GM10266 (cell line): ENCODE data around the gene GRK2.
A peak's percentile ranks its signal among the peaks of the same experiment; 100 is the strongest.

Source experiments
- DNase-seq: peaks from one replicate; pipeline ENCODE4 v3.0.0; 2012; ENCODE audit errors: extremely low spot score
- TF ChIP-seq, protein P1 (sequence below): IDR thresholded peaks from 2 replicates; pipeline ENCODE4 v1.5.1; 2012; ENCODE audit warnings: mild to moderate bottlenecking, low read depth; ENCODE audit not compliant: control insufficient read depth, insufficient read depth; ENCODE audit errors: missing control alignments

The GRK2 gene

DNA sequence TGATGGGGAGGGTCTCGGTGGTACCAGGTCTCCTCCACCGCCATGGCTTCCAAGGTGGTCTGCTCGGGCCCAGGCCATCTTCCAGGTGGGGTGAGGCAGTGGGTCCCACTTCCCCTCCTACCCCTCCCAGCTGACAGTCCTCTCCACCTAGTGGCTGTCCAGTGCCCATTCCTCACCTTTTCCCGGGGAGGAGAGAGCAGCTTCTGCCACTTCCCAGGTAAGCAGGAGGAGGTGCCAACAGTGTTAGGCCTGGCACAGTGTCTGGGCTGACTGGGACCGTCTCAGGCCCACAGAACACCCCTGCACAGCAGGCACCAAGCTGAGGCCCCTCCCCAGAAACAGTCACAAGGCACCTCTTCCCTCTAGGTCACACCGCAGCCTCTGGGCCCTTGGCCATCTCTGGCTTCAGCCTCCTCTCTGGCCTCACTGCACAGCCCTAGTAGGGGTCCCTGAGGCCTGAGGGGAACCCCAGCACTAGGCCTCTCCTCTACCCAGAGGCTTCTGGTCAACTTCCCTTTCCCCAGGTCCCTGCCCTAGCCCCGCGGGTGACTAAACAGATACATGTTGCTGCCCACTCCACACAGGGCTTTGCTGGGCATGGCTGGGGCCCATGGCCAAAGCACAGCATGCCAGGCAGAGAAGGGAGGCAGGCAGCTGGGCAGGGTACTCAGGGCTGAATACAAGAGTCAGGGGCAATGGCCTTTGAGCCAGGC, 20.5 kb downstream of the GRK2 start:
- DNase-seq: no peak
- TF ChIP-seq, protein P1, sequence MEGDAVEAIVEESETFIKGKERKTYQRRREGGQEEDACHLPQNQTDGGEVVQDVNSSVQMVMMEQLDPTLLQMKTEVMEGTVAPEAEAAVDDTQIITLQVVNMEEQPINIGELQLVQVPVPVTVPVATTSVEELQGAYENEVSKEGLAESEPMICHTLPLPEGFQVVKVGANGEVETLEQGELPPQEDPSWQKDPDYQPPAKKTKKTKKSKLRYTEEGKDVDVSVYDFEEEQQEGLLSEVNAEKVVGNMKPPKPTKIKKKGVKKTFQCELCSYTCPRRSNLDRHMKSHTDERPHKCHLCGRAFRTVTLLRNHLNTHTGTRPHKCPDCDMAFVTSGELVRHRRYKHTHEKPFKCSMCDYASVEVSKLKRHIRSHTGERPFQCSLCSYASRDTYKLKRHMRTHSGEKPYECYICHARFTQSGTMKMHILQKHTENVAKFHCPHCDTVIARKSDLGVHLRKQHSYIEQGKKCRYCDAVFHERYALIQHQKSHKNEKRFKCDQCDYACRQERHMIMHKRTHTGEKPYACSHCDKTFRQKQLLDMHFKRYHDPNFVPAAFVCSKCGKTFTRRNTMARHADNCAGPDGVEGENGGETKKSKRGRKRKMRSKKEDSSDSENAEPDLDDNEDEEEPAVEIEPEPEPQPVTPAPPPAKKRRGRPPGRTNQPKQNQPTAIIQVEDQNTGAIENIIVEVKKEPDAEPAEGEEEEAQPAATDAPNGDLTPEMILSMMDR: no peak

DNA sequence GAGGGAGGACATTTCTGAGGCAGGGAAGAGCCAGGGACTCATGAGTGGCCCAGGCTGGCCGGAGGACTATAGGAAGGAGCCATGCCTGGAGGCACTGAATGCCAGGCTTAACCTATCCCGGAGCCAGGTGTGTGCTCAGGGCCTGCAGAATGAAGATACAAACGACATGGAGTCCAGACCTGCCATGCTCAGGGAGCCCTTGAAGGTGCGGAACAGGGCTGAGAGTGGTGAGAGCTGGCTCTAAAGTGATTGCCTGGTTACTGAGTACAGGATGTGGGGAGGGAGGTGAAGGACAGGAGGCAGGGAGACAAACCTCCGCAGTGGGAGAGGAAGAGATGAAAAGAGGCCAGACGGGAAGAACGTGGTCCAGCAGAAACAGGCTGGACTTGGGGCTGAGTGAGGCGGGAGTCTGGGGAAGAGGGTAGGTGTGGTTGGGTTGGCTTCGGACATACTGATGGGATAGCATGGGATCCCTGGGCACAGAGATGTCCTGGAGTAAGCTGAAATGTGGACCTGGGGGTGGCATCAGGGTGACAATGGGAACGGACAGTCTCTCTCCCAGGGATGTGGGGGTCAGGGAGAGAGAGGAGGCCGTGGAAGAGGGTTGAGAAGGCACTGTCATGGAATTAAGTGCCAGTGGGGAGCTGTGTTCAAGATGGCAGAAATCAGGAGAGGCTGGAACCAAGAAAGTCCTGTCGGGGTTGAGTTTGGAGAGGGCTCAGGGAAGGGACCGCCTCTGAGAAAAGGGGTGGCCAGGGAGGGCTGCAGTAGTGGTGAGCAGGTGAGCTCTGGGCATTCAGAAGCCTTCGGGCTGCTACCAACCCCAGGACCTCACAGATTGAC, 21.3 kb downstream of the GRK2 start:
- TF ChIP-seq, protein P1: no peak
- no peak for DNase-seq

DNA sequence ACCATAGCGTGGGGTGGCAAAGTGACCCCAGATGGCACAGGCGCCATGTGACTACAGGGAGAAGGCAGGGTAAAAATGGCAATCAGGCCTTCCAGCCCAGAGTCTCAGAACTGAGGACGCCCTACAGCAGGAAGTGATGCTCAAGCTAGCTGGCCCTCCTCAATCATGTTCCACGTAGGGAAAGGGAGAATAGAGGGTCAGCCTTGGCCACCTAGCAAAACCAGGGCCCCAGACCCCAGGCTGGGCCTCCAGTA, 21.9 kb downstream of the GRK2 start:
- TF ChIP-seq, protein P1: no peak
- DNase-seq: no peak

DNA sequence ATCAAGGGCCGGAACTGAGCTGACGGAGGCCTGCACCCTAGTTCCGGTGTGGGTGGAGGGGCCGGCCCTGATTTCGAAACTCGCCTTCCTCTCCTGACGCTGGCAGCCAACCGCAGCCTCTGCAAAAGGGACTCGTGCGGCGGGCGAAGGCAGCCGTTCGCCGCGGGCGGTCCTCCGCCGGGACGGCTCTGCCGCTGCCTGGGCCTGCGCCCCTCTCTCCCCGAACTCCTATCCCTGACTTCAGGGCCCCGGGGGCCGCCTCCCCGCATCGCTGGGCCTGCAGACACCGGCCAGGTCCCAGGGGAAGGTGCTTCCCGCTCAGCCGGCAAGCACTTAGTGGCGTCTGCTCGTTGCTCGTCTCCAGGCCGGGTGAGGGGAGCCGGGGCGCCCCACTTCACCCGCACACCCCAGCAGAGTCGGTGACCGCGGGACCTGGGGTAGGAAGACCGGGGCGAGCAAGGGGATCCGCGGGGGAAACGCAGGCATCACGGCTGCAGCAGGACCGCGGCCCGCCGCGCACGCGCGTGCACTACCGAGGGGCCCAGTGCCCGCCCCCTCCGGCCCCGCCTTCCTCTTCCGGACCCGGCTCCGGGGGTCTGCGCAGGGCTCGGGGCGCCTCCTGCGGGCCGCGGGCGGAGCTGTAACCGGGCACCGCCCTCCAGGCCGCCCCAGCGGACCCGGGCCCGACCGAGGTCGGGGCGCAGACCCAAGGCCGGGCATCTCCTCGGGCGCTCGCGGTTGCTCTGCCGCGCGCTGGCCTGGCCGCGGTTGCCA, 22.4 kb downstream of the GRK2 start:
- TF ChIP-seq, protein P1: peak; percentile 57
- DNase-seq: peak; percentile 95

DNA sequence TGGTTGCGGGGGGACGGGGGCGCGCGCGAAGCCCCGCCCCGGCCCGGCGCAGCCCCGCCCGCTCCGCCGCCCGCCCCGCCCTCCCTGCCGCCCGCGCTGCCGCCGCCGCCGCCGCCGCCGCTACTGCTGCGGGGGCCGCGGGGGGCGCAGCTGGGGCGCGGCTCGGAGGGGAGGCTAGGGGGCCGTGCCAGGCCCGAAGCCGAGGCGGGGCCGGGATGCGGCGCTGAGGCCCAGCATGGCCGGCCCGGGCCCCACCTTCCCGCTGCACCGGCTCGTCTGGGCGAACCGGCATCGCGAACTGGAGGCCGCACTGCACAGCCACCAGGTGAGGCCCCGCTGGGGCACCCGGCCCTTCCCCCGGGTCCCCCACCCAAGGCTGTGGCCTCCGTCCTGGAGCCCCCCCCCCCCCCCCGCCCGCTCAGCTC, 23.0 kb downstream of the GRK2 start, which contains the start of gene ANKRD13D:
ANKRD13D (plus strand) TSS at position 78 of the 425 bp plus-strand sequence; CDS start at position 236, 158 bp downstream.
- TF ChIP-seq, protein P1: peak; percentile 32
- no peak for DNase-seq

DNA sequence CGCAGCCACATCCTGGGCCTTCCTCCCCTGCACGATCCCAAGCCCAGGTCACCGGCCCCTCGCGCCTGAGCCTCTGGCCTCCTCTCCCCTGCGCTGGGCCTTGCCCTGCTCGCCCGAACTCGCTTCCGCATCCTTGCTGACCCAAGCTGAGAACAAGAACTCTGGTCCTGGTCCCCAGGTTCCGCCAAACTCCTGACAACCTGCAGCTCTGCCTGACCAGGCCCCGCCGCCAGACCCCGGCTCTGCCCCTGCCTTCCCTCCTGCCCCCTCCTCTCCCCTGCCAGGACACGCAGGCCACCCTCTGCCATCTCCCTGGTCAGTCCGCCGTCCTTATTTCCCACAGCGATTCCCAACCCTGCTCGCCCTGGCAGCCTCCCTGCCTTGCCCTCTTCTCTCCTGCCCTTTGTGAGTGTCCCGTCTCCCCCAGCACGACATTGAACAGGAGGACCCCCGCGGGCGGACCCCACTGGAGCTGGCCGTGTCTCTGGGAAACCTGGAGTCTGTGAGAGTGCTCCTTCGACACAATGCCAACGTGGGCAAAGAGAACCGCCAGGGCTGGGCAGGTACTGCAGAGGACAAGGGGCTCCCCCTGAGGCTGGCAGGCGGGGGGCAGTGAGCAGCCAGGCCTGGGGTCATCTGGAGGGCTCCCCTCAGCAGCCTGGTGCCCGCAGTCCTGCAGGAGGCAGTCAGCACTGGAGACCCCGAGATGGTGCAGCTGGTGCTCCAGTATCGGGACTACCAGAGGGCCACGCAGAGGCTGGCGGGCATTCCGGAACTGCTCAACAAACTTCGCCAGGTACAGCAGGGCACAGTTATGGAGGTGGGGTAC, 23.6 kb downstream of the GRK2 start:
- DNase-seq: no peak
- TF ChIP-seq, protein P1: no peak
